NCI-H1048 (cell line): ENCODE data around the gene COTL1.
"Not testable (repeated sequence)": the region's sequence is repeated elsewhere in the genome, so short reads cannot be mapped to it uniquely, and the experiment has no call there.

Experiments
- DNase-seq: peaks from one replicate; lab custom pipeline; 2025; lab: John Stamatoyannopoulos, UW

Gene COTL1

GRCh38 chr16:84528322-84528721 lies 89.6 kb downstream of the COTL1 start:
- no peak for DNase-seq

GRCh38 chr16:84527532-84528269 lies 90.2 kb downstream of the COTL1 start:
- DNase-seq, result no peak

- no peak for DNase-seq
Observed at GRCh38 chr16:84526794-84527531, 90.9 kb downstream of the COTL1 start.

- DNase-seq, result not testable (repeated sequence)
Observed at GRCh38 chr16:84524941-84525581, 92.8 kb downstream of the COTL1 start.

GRCh38 chr16:84524346-84524920 lies 93.4 kb downstream of the COTL1 start:
- no peak for DNase-seq

- DNase-seq, result no peak
Observed at GRCh38 chr16:84521497-84521770, 96.4 kb downstream of the COTL1 start.

GRCh38 chr16:84520725-84521496 lies 97.0 kb downstream of the COTL1 start:
- DNase-seq, result no peak

GRCh38 chr16:84519855-84520254 lies 98.0 kb downstream of the COTL1 start:
- no peak for DNase-seq

GRCh38 chr16:84518804-84519341 lies 99.0 kb downstream of the COTL1 start:
- DNase-seq, result no peak

- not testable (repeated sequence) for DNase-seq
Observed at GRCh38 chr16:84518220-84518619, 99.7 kb downstream of the COTL1 start.

- DNase-seq, result no peak
Observed at GRCh38 chr16:84517366-84517765, 100.5 kb downstream of the COTL1 start.
